NCI-H460 (cell line): Measurements from ENCODE around the gene AHI1. TPM values are rescaled to one million over a fixed set of nuclear protein-coding genes. Genes with fewer than 3 reads are reported as not detected.

ENCODE experiments used
- DNase-seq: peaks from one replicate; pipeline ENCODE4 v3.0.0-alpha.2; 2016; ENCODE audit warnings: low read depth; ENCODE audit errors: extremely low read depth
- polyA plus RNA-seq: library from polyadenylated mRNA; depleted of rRNA; stranded (reverse); fragments of >200 nt; gene quantifications from 2 replicates; pipeline ENCODE4 v1.2.3, GENCODE V29; 2014; cell fraction: nucleus; rRNA removed
- total RNA-seq: library from RNA; depleted of rRNA; stranded (reverse); fragments of >200 nt; shearing (Covaris generic); gene quantifications from 2 replicates; pipeline ENCODE4 v1.2.3, GENCODE V29; 2014; rRNA removed

The AHI1 gene
- total RNA-seq = 18.2 and 21.7 TPM in 2 replicates
- 9.3 and 18.7 TPM in 2 replicates for polyA plus RNA-seq

GRCh38 chr6:135497412-135498184, at the start of gene AHI1:
TSS of gene AHI1 (minus strand) at chr6:135497740. CDS start at chr6:135492237, 5,503 bp downstream.
- DNase-seq = peak; percentile 84

DNA sequence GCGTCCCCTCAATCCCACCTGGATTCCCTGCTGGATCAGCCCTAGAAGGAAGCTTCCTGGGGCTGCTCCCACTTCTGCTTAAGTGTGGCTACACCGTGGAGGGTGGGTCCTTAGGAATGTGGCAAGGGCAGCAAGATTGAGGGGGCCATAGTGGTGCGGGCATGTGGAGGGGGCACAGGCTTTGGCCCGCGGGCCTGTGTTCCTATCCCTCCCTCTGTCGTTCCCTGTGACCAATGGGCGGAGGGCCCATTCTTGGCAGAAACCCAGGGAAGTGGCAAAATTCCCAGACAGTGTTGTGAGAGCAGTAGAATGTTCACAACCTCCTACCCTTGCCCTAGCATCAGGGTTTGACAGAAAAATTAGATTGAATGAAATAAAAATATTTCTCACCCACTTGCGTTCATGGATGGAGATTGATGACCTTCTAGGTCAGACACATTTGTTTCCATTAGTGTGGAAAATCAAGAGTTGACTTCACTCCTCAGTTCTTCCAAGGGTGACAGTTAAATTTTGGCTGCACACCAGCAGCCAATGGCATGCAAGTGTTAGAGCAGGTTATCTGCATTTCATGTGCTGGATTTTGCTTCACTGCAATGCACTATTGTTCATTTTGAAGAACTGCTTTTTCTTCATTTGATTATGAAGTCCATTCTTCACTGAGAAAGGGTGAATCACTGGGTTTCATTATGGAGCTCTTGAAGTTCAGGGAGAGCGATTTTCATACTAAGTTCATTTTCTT, 49.3 kb upstream of the AHI1 start:
- no peak for DNase-seq

GRCh38 chr6:135546206-135546605, 48.7 kb upstream of the AHI1 start:
- DNase-seq = no peak

- DNase-seq = no peak
Measured at GRCh38 chr6:135540207-135540840, 42.8 kb upstream of the AHI1 start.

DNA sequence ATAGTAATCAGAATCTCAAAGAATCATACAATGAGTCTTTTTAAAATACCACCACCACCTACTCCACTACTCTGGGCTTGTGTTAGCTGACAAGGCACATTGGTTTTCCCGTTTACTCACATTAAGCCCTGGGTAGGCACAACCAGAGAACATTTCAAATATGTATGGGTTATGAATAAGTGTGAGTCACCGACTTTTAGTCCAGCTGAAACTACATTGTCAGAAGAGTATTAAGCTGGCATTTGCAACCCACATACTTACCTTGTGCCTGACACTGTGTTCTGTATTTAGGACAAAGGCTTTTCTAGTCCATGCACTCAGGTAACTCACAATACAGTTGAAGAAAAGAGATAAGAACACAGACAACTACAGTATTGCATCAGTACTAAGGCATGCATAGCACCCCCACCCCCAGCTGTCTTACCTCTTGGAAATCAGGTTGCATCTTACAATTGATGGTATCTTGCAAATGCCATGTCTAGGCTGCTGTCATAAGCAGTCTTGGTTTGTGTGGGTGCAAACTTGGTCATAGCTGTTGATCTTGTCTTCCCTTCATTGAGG, 40.3 kb upstream of the AHI1 start:
- peak; percentile 46 for DNase-seq

DNA sequence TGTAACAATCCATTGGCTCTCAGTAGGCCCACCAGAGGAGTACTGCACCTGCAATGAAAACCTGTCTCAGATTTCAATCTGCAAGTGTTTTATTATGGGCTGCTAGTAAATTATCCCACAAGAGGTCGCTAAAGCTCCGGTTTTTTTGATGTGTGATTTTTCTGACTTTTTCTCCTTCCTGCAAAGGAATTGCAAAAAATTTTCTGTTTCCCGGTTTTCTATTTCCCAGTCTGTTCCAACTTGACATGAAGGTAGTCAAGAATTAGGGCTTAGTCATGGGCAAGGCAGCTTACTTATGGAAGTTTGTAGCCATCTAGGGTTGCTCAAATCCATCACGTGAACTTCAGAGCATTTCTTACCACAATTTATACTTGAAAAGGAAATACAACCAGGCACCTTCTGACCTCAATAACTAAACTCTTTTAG, 38.5 kb upstream of the AHI1 start:
- peak; percentile 49 for DNase-seq

DNA sequence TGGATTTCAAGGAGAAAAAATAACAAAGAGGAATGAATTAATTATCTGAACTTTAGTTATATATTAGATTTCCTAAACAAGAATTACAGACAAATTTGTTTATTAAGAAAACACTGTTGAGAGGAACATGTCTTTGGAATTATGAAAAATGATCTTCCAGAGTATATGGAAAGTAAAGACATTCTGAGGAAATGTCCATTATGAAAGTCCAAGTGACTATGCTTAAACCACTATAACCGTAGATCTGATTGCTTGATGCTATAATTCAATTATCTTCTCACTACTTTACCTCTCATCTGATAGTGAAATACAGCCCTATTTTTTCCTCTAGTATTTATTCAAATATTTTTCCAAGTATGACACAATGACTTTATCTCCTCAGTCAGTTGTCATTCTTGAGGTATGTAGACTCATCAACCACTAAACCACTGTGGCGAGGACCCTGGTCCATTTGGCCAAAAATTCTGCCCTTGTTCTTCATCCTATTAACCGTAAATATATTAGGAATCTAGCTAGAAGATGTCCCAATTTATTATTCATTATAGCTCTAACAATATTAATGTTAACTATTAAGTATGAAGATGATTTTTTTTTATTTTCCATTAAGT, 37.3 kb upstream of the AHI1 start:
- no peak for DNase-seq

DNA sequence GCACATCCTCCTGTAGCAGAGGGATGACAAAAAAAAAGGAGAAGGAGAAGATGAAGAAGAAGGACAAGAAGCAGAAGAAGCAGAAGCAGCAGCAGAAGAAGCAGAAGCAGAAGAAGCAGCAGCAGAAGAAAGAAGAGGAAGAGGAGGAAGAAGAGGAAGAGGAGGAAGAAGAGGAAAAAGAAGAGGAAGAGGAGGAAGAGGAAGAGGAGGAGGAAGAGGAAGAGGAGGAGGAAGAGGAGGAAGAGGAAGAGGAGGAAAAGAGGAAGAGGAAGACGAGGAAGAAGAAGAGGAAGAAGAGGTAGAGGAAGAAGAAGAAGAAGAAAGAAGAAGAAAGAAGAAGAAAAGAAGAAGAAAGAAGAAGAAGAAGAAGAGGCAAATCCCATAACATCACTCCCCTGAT, 35.0 kb upstream of the AHI1 start:
- DNase-seq = no peak

DNA sequence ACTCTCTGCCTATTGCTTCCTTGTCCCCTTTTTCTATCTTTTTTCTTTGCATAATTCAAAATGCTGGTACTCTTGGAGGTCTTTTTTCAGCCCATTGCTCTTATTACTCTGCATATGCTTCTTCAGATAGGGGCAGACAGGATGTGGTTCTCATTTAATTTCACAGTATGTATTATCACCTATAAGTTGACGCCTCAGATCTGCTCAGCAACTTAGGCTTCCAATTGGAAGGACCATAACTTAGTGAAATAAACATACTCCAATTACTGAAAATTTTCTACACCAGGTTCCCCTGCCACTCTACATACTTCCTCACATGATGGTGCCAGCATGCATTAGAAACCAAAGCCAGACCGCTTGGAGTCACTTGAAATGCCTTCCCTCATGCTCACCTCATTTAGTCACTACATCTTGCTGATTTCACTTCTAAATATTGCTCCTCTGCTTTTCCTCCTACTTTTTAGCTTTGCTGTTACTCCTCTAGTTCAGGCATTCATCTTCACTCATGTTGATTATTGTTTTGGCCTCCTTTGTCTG, 34.5 kb upstream of the AHI1 start:
- DNase-seq = no peak

DNA sequence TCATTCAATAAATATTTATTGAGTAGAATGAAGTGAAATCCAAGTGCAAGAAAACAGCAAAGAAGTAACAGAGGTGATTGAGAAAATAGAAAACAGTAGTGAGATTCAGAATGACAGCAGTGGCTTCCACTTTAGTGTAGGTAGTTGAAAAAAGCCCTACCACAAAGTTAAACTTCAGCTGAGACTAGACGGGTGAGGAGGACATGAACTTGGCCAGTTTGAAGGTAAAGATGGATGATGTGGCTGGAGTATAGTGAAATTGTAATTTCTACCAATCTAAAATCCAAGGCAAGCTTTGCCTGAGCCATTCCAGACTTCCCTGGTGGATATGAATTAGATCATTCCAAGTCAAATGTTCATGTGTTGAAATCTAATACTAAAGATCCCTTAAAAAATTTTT, 32.6 kb upstream of the AHI1 start:
- no peak for DNase-seq

GRCh38 chr6:135527960-135528249, 30.4 kb upstream of the AHI1 start:
- no peak for DNase-seq

- no peak for DNase-seq
Measured at GRCh38 chr6:135527116-135527959, 29.8 kb upstream of the AHI1 start.

- DNase-seq = no peak
Measured at GRCh38 chr6:135525594-135525993, 28.1 kb upstream of the AHI1 start.

DNA sequence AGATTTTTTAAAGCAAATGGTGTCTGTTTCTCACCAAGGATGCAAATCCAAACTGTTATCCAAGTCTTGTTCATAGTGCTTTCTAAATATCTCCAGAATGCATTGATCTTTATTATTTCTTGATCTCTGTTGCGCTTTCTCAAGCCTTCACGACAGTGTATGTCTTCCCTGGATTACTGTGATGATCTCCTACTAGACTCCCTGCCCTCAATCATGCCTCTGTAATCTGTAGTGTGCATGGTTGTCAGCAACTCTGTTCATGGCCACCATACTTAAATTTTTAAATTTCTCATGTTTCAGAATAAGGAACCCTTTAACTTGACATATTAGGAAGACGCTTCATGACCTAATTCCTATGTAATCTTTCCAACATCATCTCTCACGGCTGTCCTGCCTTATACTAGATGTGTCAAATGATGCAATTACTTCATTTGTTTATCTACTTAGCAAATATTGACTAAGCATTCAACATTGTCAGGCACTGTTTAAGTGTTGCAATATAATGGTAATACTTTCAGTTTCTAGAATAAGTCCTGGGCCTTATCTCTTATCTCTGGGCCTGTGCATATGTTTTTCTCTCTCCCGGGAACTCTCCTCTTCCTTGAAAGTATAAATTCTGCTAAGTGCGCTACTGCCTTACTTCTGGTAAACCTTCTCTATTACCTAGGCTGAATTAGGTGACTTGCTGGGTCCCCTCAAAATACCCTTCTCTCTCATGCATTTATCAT, 25.6 kb upstream of the AHI1 start:
- peak; percentile 80 for DNase-seq

DNA sequence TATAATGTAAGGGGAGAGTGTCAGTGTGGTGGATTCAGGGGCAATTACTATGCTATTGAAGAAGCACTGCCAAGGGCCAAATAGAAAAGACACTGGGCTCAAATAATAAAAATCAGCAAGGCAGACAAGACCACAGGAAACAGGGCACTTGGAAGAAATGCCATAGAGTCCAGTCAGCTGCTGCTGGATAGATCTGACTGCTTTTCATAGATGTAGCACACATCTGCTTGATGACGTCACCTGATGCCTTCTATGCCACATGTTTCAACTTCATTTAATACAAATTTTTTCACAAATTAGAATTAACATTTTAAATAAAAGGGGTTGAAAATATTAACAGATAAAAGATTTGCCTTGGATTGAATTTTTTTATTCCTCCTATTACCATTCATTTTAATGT, 23.9 kb upstream of the AHI1 start:
- DNase-seq = no peak

DNA sequence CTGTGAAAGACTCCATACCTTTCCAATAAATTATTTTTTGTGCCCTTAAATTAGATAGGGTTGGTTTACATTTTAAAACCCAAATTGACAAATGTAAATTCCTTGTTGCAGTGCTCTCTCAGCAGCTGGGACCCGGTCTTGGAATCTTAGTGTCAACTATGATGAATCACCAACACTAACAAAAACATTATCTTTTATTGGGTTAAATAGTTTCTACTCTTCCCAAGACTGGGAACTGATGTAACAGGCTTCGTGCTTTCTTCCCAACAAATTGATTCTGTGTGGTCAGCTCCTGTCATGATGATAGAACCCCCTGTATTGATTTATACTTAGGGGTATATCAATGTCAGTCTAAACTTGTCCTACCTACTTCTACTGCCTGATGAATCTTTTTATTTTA, 23.2 kb upstream of the AHI1 start:
- no peak for DNase-seq

DNA sequence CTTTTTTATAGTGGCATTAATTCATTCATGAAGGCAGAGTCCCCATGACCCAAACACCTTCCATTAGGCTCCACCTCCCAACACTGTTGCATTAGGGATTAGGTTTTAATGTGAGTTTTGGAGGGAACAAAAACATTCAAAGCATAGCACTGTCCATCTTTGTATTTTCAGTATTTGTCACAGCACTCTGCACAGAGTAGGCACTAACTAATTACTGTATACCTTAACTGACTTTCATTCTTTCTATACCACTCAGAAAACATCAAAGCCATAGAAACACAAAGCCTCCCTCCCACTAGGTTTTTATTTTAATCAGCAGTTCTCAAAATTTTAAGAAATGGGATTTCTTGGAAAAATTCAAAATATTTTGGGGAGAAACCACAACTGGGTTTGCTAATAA, 21.8 kb upstream of the AHI1 start:
- DNase-seq = no peak

DNA sequence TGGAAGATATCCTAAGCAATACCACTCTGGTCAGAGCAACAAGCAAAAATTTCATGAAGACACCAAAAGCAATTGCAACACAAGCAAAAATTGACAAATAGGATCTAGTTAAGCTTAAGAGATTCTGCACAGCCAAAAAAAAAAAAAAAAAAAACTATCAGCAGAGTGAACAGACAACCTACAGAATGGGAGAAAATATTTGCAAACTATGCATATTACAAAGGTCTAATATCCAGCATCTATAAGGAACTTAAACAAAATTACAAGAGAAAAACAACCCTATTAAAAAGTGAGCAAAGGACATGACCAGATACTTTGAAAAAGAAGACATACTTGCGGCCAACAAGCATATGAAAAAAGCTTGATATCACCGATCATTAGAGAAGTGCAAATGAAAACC, 20.0 kb upstream of the AHI1 start:
- no peak for DNase-seq

GRCh38 chr6:135514706-135515105, 17.2 kb upstream of the AHI1 start:
- no peak for DNase-seq
